ENCODE data around the gene PLEKHM2.

PLEKHM2 gene

DNA sequence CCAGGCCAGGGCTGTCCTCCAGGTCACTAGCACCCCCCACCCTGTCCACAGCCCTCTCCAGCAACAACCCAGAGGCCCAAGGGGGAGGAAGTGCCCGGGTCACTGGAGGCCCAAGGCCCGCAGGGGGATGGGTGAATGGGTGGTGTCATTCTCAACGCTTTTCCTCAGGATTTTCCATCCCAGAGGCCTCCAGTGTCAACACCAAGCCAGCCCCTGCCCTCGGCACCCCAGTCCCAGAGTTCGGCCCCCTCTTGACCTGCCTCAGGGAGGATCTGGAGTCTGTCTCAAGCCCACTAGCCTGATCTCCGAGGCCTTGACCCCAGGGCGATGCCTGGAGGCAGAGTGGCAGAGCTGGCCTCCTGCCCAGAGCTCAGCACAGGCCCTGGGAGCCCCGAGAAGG is 63.3 kb downstream of the PLEKHM2 start:
- no peak overlapping the region for H3K27ac ChIP-seq
- no peak overlapping the region for H3K9ac ChIP-seq

DNA sequence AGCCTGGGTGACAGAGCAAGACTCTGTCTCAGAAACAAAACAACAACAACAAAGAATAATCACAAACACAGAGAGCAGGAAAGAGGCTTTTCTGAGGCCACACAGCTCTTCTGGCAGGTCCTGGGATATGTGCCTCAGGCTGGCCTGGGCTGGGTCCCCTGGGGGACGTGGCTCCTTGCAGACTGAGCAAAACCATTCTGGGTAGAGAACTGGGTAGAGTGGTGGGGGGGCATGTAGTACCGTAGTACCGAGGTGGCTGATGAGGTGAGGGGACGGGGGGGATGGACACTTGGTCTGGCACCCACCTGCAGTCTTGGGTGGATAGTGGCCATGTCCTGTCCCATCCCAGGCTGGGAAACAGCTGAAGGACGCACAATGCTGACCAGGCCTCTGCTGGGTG is 64.1 kb downstream of the PLEKHM2 start:
- H3K36me3 ChIP-seq (ENCODE audit: control insufficient read depth, insufficient read depth, low read length): no peaks in the 10 kb centered on the region
- H3K9me3 ChIP-seq (ENCODE audit: control insufficient read depth, low read length): no peaks in the 10 kb centered on the region
- H3K4me2 ChIP-seq (ENCODE audit: low read length): no peak overlapping the region
- no peak overlapping the region for H3K9ac ChIP-seq
- H3K4me3 ChIP-seq (ENCODE audit: low read depth, low read length): no peak overlapping the region
- H3K79me2 ChIP-seq: no peaks in the 10 kb centered on the region
- no peak overlapping the region for H3K27ac ChIP-seq
- H3K27me3 ChIP-seq (ENCODE audit: control insufficient read depth, insufficient read depth, low read length): no peaks in the 10 kb centered on the region
- no peaks in the 10 kb centered on the region for H3K4me1 ChIP-seq
- TF ChIP-seq, protein P1, sequence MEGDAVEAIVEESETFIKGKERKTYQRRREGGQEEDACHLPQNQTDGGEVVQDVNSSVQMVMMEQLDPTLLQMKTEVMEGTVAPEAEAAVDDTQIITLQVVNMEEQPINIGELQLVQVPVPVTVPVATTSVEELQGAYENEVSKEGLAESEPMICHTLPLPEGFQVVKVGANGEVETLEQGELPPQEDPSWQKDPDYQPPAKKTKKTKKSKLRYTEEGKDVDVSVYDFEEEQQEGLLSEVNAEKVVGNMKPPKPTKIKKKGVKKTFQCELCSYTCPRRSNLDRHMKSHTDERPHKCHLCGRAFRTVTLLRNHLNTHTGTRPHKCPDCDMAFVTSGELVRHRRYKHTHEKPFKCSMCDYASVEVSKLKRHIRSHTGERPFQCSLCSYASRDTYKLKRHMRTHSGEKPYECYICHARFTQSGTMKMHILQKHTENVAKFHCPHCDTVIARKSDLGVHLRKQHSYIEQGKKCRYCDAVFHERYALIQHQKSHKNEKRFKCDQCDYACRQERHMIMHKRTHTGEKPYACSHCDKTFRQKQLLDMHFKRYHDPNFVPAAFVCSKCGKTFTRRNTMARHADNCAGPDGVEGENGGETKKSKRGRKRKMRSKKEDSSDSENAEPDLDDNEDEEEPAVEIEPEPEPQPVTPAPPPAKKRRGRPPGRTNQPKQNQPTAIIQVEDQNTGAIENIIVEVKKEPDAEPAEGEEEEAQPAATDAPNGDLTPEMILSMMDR (IDR thresholded peaks at IDR 0.05): no peak
- no peak overlapping the region for H2AFZ ChIP-seq

More for the DNA sequence above, 63.3 kb downstream of the PLEKHM2 start:
- H3K4me1 ChIP-seq: no peaks in the 10 kb centered on the region
- H3K27me3 ChIP-seq (ENCODE audit: control insufficient read depth, insufficient read depth, low read length): no peaks in the 10 kb centered on the region
- no peak overlapping the region for H3K4me2 ChIP-seq (ENCODE audit: low read length)
- TF ChIP-seq, protein P1 (IDR thresholded peaks at IDR 0.05): no peak
- no peaks in the 10 kb centered on the region for H3K36me3 ChIP-seq (ENCODE audit: control insufficient read depth, insufficient read depth, low read length)
- H3K4me3 ChIP-seq (ENCODE audit: low read depth, low read length): no peak overlapping the region
- no peaks in the 10 kb centered on the region for H3K79me2 ChIP-seq
- H2AFZ ChIP-seq: no peak overlapping the region
- no peaks in the 10 kb centered on the region for H3K9me3 ChIP-seq (ENCODE audit: control insufficient read depth, low read length)

DNA sequence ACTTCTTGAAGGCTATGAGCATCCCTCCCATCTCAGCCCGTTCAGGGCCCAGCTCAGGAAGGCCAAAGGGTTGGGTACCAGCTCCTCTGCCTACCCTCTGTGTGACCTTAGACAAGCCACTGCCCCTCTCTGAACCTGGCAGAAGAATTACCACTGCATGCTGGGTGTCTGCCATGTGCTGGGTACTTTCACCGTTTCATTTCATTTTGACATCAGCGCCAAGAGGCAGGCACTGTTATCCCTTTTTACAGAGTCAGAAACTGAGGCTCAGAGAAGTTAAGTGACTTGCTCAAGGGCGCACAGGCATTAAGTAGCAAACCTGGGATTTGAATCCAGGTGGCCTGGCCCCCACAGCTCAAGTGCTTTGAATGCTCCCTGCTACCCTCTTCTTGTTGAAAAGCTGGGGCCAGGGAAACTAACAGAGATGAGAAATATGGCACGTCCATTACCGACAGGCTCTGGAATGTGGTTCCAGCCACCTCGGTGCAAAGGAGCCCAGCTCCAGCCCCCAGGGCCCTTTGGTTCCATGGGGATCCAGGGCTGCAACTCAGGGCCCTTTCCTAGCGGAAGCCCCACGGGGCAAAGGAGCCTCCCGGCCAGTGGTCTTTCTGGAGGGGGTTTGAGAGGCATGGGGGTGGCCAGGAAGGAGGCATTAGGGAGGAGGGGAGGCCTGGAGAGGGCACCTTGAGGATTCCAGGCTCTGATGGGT is 64.7 kb downstream of the PLEKHM2 start:
- no peak overlapping the region for H3K9ac ChIP-seq
- H3K9me3 ChIP-seq (ENCODE audit: control insufficient read depth, low read length): no peaks in the 10 kb centered on the region
- H3K36me3 ChIP-seq (ENCODE audit: control insufficient read depth, insufficient read depth, low read length): no peaks in the 10 kb centered on the region
- no peaks in the 10 kb centered on the region for H3K4me1 ChIP-seq
- no peaks in the 10 kb centered on the region for H3K79me2 ChIP-seq
- H2AFZ ChIP-seq: no peak overlapping the region
- H3K4me3 ChIP-seq (ENCODE audit: low read depth, low read length): no peak overlapping the region
- TF ChIP-seq, protein P1 (IDR thresholded peaks at IDR 0.05): no peak
- no peaks in the 10 kb centered on the region for H3K27me3 ChIP-seq (ENCODE audit: control insufficient read depth, insufficient read depth, low read length)
- H3K27ac ChIP-seq: no peak overlapping the region
- H3K4me2 ChIP-seq (ENCODE audit: low read length): no peak overlapping the region

DNA sequence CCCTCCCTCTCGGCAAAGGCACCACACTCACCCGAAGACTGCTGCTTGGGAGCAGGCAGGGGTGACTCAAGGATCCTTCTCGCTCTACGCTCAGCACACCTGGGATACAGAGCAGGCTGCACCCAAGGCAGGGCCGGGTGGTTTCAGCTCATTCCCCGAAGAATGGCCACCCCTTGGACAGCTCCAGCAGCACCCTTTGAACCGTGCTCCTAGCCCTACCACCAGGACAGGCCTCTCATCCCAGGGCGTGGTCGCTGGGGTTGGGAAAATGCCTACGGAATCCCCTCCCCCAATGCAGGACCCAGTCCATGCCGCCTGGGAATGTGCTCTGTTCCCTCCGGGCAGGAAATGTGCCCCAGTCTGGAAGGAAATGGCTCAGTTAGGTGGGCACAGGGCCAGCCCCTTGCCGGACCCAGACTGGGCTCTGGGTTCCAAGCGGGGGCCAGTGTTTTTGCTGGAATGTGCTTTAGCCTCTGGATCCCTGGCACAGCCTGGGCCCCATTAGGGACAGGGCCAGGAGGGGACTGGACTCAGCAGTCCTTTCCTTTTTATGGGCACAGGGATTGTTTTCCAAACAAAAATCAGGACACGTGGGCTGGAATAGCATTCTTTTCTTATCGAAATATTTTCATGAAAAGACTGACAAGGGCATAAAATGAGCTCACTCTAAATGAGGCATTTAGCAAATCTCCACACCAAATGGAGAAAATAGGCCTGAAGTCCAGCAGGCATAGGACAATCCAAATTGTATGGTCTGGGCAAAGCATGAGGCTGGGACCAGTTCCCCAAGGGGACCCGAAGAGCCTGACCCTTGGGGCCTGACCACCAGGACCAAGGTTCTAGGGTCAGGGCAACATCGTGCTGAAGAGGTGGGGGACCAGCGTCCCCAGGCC is 65.5 kb downstream of the PLEKHM2 start:
- TF ChIP-seq, protein P1 (IDR thresholded peaks at IDR 0.05): no peak
- no peak overlapping the region for H3K4me3 ChIP-seq (ENCODE audit: low read depth, low read length)

More for the DNA sequence above, 65.5 kb downstream of the PLEKHM2 start:
- no peaks in the 10 kb centered on the region for H3K36me3 ChIP-seq (ENCODE audit: control insufficient read depth, insufficient read depth, low read length)
- H3K4me1 ChIP-seq: no peaks in the 10 kb centered on the region
- no peaks in the 10 kb centered on the region for H3K79me2 ChIP-seq
- no peaks in the 10 kb centered on the region for H3K27me3 ChIP-seq (ENCODE audit: control insufficient read depth, insufficient read depth, low read length)
- no peak overlapping the region for H3K27ac ChIP-seq
- no peaks in the 10 kb centered on the region for H3K9me3 ChIP-seq (ENCODE audit: control insufficient read depth, low read length)
- no peak overlapping the region for H3K4me2 ChIP-seq (ENCODE audit: low read length)
- no peak overlapping the region for H3K9ac ChIP-seq
- no peak overlapping the region for H2AFZ ChIP-seq
